ENCODE results near the gene SMIM35. TPM values are rescaled to one million over a fixed set of nuclear protein-coding genes. Genes with fewer than 3 reads are reported as not detected.
A peak's percentile ranks its signal among the peaks of the same experiment; 100 is the strongest.

Gene SMIM35
- total RNA-seq, 6 donors from 2014 or later: not detected

DNA sequence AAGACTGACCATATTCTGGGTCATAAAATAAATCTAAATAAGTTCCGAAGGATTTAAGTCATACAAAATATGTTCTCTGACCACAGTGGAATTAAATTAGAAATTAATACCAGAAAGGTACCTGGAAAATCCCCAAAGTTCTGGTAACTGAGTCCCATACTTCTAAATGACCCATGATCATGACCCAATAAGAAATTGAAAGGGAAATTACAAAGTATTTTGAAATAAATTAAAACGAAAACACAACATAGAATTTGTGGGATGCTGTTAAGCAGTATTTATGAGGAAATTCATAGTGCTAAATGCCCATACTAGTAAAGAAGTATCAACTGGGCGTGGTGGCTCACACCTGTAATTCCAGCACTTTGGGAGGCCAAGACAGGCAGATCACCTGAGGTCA lies 123.9 kb downstream of the SMIM35 start:
- H3K4me1 ChIP-seq: peaks cover 0 to 5% (median 0%) of the 10 kb centered on the region in 4 donors
- no peaks in the 10 kb centered on the region for H3K36me3 ChIP-seq
- H3K9me3 ChIP-seq: no peaks in the 10 kb centered on the region
- DNase-seq: no peak
- 91 to 94% methylated on average over 3 of the region's 3 CpGs for WGBS, 2 donors
- H3K4me3 ChIP-seq: no peak overlapping the region
- no peak for ATAC-seq (ENCODE audit: low FRiP score in 2 of 2)
- no peak overlapping the region for H3K27ac ChIP-seq
- no peaks in the 10 kb centered on the region for H3K27me3 ChIP-seq
- TF ChIP-seq EP300 (IDR thresholded peaks at IDR 0.05) (no peak), POLR2A (IDR thresholded peaks at IDR 0.05) (no peak), POLR2AphosphoS5 (IDR thresholded peaks at IDR 0.05) (no peak)
- TF ChIP-seq, protein P1, sequence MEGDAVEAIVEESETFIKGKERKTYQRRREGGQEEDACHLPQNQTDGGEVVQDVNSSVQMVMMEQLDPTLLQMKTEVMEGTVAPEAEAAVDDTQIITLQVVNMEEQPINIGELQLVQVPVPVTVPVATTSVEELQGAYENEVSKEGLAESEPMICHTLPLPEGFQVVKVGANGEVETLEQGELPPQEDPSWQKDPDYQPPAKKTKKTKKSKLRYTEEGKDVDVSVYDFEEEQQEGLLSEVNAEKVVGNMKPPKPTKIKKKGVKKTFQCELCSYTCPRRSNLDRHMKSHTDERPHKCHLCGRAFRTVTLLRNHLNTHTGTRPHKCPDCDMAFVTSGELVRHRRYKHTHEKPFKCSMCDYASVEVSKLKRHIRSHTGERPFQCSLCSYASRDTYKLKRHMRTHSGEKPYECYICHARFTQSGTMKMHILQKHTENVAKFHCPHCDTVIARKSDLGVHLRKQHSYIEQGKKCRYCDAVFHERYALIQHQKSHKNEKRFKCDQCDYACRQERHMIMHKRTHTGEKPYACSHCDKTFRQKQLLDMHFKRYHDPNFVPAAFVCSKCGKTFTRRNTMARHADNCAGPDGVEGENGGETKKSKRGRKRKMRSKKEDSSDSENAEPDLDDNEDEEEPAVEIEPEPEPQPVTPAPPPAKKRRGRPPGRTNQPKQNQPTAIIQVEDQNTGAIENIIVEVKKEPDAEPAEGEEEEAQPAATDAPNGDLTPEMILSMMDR (IDR thresholded peaks at IDR 0.05): no peak

DNA sequence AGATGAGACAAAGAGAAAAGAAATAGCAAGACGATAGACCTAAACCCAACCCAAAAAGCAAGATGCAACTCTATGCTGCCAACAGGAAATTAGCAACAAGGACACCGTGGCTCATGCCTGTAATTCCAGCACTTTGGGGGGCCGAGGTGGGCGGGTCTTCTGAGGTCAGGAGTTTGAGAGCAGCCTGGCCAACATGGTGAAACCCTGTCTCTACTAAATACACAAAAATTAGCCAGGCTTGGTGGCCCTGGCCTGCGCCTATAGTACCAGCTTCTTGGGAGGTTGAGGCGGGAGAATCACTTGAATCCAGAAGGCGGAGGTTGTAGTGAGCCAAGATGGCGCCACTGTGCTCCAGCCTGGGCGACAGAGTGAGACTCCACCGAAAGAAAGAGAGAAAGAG lies 124.9 kb downstream of the SMIM35 start:
- WGBS, 2 donors: 87 to 90% methylated on average over 10 of the region's 10 CpGs
- Histone ChIP-seq H3K4me1 (peaks cover 0 to 4% (median 0%) of the 10 kb centered on the region in 4 donors), H3K27me3 (no peaks in the 10 kb centered on the region), H3K36me3 (no peaks in the 10 kb centered on the region), H3K9me3 (no peaks in the 10 kb centered on the region), H3K4me3 (no peak overlapping the region), H3K27ac (no peak overlapping the region)
- ATAC-seq (ENCODE audit: low FRiP score in 2 of 2) (no peak), DNase-seq (no peak)
- TF ChIP-seq POLR2A (IDR thresholded peaks at IDR 0.05): no peak
- TF ChIP-seq EP300 (IDR thresholded peaks at IDR 0.05): no peak
- TF ChIP-seq, protein P1 (IDR thresholded peaks at IDR 0.05): no peak
- no peak for TF ChIP-seq POLR2AphosphoS5 (IDR thresholded peaks at IDR 0.05)

DNA sequence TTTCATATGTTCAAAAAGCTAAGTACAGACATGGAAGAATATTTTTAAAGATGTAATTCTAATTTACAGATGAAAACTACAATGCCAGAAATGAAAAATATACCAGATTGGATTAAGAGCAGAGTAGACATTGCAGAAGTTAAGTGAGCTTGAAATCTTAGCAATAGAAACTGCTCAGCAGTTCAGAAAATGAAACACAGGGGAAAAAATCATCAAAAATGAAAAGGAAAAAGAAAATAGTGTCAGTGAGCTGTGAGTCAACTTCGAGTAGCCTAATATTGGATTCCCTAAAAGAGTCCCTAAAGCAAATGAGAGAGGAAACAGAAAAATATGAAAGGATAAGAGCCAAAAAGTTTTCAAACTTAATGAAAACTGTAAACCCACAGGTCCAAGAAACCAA lies 126.4 kb downstream of the SMIM35 start:
- H3K9me3 ChIP-seq: no peaks in the 10 kb centered on the region
- no peaks in the 10 kb centered on the region for H3K4me1 ChIP-seq
- H3K4me3 ChIP-seq: no peak overlapping the region
- no peaks in the 10 kb centered on the region for H3K36me3 ChIP-seq
- H3K27ac ChIP-seq: no peak overlapping the region
- TF ChIP-seq, protein P1 (IDR thresholded peaks at IDR 0.05): no peak
- TF ChIP-seq POLR2A (IDR thresholded peaks at IDR 0.05) (no peak), POLR2AphosphoS5 (IDR thresholded peaks at IDR 0.05) (no peak), EP300 (IDR thresholded peaks at IDR 0.05) (no peak)
- ATAC-seq (ENCODE audit: low FRiP score in 2 of 2) (no peak), DNase-seq (no peak)
- H3K27me3 ChIP-seq: no peaks in the 10 kb centered on the region
- 64 to 72% methylated on average over 1 of the region's 1 CpG for WGBS, 2 donors

DNA sequence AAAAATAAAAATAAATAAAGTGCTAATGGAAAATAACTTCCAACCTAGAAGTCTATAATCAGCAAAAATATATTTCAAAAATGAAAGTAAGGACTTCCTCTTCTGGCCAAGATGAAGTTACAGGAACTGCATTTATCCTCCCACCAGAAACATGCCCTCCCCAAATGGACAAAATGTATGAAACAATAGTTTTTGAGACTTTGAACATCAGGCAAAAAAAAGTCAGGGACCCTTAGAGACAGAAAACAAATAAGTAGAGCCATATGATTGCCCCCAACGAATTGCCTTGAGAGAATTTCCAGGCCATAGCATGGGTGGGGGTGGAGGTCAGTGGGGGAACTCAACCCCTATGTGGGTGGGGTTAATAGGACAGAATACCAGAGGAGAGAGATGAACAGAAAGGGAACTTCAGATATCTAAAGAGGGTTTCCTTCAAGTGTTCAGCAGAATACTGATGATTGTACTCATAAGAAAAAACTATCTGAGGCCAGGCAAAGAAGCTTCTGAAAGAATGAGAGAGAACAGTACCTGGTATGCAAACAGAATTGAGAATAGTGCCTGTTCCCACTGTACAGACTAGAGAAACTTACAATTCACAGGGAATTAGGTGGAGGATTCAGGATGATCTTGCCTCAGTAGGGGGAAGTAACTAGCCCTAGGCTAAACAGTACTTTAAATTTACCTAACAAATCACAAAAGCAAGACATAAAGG lies 127.2 kb downstream of the SMIM35 start:
- no peaks in the 10 kb centered on the region for H3K36me3 ChIP-seq
- no peaks in the 10 kb centered on the region for H3K4me1 ChIP-seq
- WGBS, 2 donors: 80% methylated on average over 1 of the region's 1 CpG
- H3K27ac ChIP-seq: peak overlapping the region in 2 of 4 donors; percentile 16 to 30
- H3K9me3 ChIP-seq: no peaks in the 10 kb centered on the region
- DNase-seq (no peak), ATAC-seq (ENCODE audit: low FRiP score in 2 of 2) (peak in 1 of 2 donors; percentile 67)
- TF ChIP-seq EP300 (IDR thresholded peaks at IDR 0.05) (no peak), POLR2A (IDR thresholded peaks at IDR 0.05) (no peak), POLR2AphosphoS5 (IDR thresholded peaks at IDR 0.05) (no peak)
- TF ChIP-seq, protein P1 (IDR thresholded peaks at IDR 0.05): no peak
- H3K27me3 ChIP-seq: no peaks in the 10 kb centered on the region
- no peak overlapping the region for H3K4me3 ChIP-seq

DNA sequence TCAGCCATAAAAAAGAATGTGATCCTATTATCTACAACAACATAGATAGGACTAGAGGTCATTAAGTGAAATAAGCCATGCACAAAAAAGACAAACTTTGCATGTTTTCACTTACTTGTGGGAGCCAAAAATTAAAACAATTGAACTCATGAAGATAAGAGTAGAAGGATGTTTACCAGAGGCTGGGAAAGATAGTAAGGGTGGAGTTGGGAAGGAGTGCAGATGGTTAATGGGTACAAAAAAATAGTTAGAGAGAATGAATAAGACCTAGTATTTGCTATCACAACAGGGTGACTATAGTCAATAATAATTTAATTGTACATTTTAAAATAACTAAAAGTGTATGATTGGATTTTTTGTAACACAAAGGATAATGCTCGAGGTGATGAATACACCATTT lies 127.8 kb downstream of the SMIM35 start:
- no peaks in the 10 kb centered on the region for H3K36me3 ChIP-seq
- H3K4me1 ChIP-seq: no peaks in the 10 kb centered on the region
- 98% methylated on average over 1 of the region's 1 CpG for WGBS, 2 donors
- DNase-seq: no peak
- no peak overlapping the region for H3K27ac ChIP-seq
- no peak overlapping the region for H3K4me3 ChIP-seq
- no peaks in the 10 kb centered on the region for H3K9me3 ChIP-seq
- no peaks in the 10 kb centered on the region for H3K27me3 ChIP-seq
- TF ChIP-seq, protein P1 (IDR thresholded peaks at IDR 0.05): no peak
- TF ChIP-seq POLR2AphosphoS5 (IDR thresholded peaks at IDR 0.05) (no peak), POLR2A (IDR thresholded peaks at IDR 0.05) (no peak), EP300 (IDR thresholded peaks at IDR 0.05) (no peak)
- ATAC-seq (ENCODE audit: low FRiP score in 2 of 2): no peak

Data from upper lobe of left lung (tissue), 6 donors.